GM20000 (cell line): Measurements from ENCODE around the gene NKTR.

Source experiments
- DNase-seq: peaks from one replicate; pipeline ENCODE4 v3.0.0; 2012; ENCODE audit warnings: low spot score
- TF ChIP-seq, protein P1 (sequence below): IDR thresholded peaks from 2 replicates; pipeline ENCODE4 v1.5.1; 2012; ENCODE audit warnings: mild to moderate bottlenecking, control low read depth; ENCODE audit errors: extremely low read depth, missing control alignments

Gene NKTR

DNA sequence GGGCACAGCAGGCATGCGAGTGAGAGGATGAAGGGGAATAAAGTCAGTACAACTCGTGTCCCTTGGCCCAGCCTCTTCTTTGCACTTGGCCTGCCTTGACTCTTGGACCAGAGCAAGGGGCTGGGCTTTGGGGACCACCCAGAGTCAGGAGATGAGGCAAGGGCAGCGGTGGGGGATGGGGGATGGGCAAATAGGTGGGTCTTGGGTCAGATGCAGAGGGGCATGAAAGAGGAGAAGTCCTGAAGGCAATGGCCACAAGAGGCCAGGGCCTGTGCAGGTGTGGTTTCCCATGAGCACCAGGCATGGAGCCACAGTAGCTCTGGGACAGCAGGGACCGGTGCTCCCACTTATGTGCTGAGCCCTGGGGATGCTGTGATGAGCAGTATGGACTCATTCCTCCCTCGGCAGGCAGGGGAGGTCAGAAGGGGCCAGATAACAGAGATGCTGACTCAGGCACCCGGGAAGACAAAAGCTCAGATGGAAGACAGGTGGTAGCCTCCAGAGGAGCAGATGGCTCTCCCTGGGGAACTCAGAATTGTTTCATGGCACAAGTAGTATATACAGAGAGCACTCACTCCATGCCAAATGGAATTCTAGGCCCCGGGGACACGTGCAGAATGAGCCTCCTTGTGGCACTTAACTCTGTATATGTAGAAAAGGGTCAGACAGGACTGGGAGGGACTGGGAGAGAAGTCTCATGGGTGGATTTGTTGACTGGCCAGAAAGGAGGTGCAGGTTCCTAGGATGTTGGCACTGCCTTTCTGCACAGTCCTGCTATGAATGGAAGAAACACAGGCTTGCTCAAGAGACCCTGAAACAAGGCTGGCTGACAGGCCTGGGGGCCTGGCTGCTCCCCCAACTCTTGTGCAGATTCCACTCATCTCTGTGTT lies 67.3 kb downstream of the NKTR start:
- no peak for DNase-seq

DNA sequence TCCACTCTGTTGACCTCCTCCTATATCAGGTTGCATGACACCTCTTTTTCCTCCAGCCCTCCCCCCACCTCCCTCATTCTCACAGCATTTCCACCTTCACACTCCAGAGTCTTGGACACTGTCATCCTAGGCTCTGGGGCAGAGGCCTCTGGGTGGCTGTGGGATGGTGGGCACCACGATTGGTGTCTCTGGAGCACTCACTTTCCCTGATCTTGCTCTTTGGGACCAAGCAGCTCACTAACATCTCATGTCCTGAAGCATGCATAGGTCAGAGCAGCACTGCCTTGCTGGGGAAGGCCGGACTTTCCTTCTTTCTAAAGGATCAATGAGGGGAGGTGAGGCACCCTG lies 67.9 kb downstream of the NKTR start:
- no peak for DNase-seq
- TF ChIP-seq, protein P1, sequence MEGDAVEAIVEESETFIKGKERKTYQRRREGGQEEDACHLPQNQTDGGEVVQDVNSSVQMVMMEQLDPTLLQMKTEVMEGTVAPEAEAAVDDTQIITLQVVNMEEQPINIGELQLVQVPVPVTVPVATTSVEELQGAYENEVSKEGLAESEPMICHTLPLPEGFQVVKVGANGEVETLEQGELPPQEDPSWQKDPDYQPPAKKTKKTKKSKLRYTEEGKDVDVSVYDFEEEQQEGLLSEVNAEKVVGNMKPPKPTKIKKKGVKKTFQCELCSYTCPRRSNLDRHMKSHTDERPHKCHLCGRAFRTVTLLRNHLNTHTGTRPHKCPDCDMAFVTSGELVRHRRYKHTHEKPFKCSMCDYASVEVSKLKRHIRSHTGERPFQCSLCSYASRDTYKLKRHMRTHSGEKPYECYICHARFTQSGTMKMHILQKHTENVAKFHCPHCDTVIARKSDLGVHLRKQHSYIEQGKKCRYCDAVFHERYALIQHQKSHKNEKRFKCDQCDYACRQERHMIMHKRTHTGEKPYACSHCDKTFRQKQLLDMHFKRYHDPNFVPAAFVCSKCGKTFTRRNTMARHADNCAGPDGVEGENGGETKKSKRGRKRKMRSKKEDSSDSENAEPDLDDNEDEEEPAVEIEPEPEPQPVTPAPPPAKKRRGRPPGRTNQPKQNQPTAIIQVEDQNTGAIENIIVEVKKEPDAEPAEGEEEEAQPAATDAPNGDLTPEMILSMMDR: no peak

More for the DNA sequence above, 67.3 kb downstream of the NKTR start:
- TF ChIP-seq, protein P1: no peak

DNA sequence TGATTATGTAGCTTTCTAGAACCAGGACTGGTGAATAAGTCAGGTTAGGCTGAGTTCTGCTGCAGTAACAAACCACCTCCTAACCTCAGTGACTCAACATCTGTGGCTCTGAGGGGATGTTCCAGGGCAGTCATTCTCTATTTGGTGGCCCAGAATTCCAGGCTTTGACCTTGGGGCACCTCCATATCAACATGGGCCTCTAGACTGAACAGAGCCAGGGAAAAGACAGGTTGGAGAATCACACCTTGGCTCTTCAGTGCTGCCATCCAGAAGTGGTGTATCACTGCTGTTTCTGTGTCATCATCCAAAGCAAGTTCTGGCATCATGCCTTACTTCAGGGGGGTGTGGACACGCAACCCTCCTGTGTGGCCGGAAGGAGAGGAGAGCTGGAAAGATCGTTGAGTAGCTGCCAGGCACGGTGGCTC lies 68.3 kb downstream of the NKTR start:
- TF ChIP-seq, protein P1: no peak
- DNase-seq: no peak

DNA sequence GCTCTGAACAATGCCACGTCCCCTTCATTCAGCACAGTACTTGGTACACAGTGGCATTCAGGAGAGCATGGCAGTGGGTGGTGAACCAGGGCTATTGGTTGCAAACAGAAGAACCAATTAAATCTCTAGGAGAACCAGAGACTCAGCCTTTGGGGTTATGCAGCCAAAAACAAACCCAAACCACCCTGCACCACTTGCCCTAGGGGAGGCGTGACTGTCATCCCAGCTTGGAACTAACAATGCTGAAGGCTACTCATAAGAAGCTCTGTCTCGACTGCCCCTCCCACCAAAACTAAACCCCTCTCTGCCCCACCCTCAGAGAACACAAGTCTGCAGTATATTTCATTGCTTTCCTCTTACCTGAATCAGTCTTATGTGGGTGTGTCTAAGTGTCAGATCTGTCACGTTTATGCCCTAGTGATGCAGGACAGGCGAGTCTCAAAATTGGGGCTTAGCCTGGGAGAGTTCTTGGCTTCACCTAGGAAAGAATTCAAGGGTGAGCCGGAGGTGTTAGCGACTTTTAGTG lies 69.6 kb downstream of the NKTR start:
- TF ChIP-seq, protein P1: no peak

DNA sequence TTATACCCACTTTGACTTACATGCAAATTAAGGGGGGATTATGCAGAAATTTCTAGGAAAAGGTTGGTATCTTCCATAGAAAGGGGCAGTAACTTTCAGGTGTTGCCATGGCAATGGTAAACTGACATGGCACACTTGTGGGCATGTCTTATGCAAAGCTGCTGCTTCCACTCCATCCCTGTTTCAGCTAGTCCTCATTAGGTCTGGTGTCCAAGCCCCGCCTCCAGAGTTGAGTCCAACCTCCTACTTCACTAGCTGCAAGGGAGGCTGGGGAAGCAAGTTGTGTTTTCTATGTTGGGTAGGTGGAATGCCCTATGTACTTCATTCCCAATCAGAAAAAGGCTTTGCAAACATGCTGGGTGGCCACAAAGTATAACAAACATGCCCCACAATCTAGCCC lies 70.2 kb downstream of the NKTR start:
- TF ChIP-seq, protein P1: no peak
- DNase-seq: no peak

More for the DNA sequence above, 69.6 kb downstream of the NKTR start:
- no peak for DNase-seq

DNA sequence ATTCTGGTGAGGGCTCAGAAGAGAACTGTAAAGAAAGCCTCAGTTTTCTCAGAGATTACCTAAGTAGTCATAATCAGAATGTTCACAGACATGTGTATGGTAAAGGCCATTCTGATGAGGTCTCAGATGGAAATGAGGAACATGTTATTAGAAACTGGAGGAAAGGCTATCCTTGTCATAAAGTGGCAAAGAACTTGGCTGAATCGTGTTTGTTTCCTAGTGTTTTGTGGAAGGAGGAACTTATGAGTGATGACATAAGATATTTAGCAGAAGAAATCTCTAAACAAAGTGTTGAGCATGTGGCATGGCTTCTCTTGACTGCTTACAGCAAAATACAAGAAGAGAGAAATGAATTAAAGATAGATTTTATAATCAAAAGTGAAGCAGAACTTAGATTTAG lies 72.0 kb downstream of the NKTR start:
- TF ChIP-seq, protein P1: no peak
- no peak for DNase-seq

DNA sequence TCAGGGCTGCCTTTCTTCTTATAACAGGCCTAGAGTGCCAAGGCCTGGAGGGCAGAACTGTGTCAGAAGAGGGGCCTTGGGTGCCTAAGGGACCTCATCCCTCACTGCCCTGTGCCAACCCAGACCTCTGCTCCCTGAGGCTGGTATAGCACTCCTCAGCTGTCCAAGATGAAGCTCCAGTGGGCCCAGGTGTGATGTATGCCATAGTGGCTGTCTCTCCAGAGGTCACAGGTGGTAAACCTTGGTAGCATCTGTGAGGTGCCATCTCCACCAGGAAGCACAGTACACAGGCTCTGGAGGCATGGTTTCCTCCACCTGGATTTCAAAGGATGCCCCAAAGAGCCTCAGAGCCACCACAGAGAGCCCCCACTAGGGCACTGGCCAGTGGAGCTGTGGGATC lies 72.6 kb downstream of the NKTR start:
- DNase-seq: no peak
- TF ChIP-seq, protein P1: no peak
